GM19240 (cell line): ENCODE data around the gene CDX4.
"Not testable (repeated sequence)": the region's sequence is repeated elsewhere in the genome, so short reads cannot be mapped to it uniquely, and the experiment has no call there.

Experiments used
- DNase-seq: peaks from one replicate; pipeline ENCODE4 v3.0.0; 2011; ENCODE audit warnings: low spot score; ENCODE audit not compliant: insufficient read length

CDX4 gene, protein sequence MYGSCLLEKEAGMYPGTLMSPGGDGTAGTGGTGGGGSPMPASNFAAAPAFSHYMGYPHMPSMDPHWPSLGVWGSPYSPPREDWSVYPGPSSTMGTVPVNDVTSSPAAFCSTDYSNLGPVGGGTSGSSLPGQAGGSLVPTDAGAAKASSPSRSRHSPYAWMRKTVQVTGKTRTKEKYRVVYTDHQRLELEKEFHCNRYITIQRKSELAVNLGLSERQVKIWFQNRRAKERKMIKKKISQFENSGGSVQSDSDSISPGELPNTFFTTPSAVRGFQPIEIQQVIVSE

DNA sequence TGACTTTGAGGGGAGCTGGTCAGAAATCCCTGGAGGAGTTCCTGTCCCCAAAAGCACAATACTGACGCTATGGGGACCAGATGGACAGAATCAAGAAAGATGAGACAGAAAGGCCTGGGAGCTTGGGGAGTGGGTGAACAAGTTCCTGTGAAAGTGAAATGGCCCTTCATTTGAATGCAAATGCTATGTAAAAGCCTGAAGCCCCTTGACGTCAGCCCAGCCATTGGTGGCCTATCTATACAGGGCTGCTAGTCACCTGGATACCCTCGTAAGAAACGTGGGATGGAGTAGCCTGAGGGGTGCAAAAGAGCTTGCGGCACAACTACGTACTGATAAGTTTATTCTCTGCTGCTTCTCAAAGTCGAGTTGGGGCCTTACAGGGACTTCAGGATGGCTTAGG lies at the start of gene CDX4:
TSS of gene CDX4 (plus strand) at position 223 of the 400 bp plus-strand sequence. CDS start 201 bp downstream, outside the sequence.
- DNase-seq: no peak

DNA sequence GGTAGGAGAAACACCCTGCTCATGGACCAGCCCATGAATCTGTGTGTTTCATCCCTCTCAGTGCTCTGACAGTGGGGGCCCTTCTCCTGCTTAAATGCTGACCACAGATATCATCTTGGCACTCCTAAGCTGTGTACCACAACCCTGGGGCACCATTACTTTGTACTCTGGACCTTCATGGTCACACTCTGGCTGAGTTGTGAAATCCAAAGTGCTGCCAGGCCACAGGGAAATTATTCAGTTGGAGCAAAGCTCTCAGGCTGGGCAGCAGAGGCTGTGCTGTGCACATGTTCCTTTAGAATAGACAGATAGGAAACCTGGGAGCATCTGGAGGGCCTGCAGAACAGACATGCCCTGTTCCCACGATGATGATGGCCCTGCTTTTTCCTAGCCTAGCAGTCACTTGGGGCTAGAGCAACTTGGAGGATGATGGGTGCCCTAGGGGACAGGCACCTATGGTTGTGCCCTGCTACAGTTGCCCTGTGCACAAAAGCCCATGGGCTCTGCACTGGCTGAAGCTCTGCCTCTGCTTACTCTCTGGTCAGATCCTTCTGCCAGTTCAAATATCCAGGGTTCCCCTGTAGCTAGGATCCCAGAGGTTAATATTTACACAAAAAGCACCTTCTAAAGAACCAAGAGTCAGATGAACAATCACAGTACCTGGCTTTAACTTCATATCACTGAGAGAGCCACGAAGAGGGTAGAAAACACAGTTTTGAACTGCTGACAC lies 48.5 kb upstream of the CDX4 start:
- no peak for DNase-seq

DNA sequence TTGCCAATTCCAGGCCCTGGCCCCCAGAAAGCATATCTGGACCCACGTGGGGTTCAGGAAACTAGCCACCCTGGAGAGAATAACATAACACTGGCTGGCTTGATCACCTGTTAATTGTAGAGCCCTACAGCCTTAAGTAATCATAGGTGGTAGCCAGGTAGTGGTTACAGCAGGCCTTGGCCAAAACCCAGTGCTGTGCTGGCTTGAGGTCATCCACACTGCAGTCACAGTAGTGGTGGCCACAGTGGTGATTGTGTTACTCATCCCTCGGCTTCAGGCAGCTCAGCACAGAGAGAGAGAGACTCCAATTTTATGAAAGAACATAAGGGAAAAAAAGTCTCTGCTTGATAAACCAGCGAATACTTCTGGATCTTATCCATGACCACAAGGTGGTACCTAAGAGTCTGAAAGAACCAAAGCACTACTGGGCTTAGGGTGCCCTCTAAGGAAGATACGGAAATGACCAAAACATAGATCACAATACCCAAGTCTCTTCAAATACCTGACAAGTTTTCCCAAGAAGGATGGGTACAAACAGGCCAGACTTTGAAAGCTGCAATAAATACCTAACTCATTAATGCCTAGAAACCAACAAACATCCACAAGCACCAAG lies 46.6 kb upstream of the CDX4 start:
- no peak for DNase-seq

DNA sequence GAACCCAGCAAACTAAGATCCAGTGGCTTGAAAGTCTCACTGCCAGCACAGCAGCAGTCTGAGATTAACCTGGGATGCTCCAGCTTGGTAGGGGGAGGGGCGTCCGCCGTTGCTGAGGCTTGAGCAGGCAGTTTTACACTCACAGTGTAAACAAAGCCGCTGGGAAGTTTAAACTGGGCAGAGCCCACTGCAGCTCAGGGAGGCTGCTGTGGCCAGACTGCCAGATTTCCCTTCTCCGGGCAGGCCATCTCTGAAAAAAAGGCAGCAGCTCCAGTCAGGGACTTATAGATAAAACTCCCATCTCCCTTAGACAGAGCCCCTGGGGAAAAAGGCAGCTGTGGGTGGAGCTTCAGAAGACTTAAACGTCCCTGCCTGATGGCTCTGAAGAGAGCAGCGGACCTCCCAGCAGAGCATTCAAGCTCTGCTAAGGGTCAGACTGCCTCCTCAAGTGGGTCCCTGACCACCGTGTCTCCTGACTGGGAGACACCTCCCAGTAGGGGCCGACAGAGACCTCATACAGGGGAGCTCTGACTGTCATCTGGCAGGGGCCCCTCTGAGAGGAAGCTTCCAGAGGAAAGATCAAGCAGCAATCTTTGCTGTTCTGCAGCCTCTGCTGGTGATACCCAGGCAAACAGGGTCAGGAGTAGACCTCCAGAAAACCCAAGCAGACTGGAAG lies 45.1 kb upstream of the CDX4 start:
- DNase-seq: no peak

DNA sequence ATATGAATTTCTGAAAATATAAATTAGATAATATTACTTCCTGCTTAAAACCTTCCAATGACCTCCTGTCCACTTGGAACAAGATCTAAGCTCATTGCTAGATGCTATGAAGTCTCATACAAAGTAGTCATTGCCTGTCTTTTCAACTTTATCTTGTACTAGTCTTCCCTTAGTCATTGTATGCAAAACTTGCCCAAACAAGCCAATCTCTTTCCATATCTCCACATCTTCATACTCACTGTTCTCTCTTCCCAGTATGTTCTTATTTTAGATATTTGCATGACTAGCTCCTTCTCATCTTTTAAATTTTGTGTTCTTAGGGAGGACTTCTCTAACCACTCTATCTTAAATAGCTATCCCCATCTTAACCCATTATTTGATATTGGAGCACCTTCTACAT lies 33.9 kb upstream of the CDX4 start:
- DNase-seq: no peak

DNA sequence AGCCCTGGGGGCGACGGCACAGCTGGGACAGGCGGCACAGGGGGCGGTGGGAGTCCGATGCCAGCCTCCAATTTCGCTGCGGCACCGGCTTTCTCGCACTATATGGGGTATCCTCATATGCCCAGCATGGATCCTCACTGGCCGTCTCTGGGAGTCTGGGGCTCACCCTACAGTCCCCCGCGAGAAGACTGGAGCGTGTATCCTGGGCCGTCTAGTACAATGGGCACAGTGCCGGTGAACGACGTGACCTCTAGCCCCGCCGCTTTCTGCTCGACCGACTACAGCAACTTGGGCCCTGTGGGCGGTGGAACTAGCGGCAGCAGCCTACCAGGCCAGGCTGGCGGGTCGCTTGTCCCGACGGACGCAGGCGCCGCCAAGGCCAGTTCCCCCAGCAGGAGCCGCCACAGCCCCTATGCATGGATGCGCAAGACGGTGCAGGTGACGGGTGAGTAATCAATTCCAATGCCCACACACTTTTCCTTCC lies 500 bp downstream of the CDX4 start:
- no peak for DNase-seq

DNA sequence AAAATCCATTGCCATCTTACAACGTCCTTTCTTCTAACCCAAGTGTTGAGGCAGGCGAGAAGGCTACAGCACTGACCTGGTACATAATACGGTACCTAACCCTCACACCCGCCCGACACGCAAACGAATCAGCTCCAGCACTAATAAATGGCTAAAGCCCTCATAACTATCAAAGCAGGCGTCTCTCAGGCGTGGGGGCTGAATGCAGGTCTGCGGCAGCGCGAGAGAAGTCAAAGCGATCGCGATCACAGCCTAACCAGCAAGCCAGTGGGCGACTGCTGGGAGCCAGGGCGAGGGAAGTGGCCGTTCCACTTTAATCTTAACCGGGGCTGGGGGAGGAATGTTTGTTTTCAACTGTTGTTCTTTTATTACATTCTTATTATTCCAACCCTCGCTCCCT lies 1.5 kb downstream of the CDX4 start:
- DNase-seq: no peak

DNA sequence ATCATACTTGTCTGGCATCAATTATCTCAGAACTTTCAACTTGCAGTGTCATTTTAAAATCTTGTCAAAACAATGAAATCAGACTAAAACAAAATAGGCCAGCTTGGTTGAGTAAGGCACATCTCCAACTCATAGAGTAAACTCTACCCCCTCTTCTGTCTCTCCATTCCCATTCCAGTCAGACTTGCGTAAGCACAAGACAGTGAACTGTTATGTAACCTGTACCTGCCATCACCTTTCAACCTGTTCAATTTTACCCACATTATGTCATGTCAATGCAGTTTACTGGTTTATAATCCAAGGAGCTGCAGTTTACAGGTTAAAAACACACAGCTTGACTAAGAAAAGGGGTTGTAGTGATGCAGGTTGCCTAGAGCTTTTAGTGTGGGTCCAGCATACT lies 8.3 kb downstream of the CDX4 start:
- no peak for DNase-seq

DNA sequence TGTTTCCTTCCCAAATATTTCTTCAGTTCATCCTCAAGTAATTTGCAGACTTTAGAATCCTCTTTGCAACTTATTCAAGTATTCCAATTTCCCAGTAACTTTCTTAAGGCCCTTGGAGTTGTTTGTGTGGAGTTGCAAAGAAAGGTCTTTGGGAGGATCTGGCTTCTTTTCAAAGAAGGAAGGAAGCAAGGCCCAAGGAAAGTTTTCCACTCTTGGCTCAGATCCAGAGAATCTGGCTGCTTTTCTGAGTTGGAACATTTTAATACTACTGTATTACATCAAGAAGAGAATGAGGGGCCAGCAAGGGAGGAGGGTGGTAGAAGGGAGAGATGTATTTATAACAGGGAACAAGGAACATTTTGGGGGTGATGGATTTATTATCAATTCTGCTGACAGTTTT lies 10.5 kb downstream of the CDX4 start:
- DNase-seq: no peak

DNA sequence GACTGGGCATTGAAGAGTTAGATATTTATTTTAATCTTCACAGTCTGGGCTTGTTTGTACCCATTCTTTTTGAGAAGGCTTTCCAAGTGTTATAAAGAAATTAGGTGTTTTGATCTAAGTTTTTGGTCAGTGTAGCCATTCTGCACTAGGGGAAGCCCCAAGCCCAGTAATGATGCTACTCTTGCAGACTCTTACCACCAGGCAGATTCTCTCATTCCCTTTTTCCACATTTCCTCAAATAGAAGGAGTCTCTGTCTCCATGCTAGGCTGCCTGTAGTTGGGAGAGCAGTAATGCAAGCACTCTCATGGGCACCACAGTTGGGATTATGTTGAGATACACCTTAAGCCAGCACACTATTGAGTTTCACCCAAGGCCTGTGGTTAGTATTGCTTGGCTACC lies 21.5 kb downstream of the CDX4 start:
- DNase-seq: no peak

DNA sequence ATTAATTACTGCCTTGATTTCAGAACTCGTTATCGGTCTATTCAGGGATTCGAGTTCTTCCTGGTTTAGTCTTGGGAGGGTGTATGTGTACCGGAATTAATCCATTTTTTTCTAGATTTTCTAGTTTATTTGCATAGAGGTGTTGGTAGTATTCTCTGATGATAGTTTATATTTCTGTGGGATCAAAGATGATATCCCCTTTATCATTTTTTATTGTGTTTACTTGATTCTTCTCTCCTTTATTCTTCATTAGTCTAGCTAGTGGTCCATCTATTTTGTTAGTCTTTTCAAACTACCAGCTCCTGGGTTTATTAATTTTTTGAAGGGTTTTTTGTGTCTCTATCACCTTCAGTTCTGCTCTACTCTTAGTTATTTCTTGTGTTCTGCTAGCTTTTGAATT lies 32.1 kb downstream of the CDX4 start:
- DNase-seq: no peak

DNA sequence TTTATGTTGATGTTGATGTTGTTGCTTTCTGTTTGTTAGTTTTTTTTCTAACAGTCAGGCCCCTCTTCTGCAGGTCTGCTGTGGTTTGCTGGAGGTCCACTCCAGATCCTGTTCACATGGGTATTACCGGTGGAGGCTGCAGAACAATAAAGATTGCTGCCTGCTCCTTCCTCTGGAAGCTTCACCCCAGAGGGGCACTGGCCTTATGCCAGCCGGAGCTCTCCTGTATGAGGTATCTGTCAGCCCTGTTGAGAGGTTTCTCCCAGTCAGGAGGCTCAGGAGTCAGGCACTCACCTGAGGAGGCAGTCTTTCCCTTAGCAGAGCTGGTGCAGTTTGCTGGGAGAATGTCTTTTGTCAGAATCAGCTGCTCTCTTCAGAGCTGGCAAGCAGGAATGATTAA lies 34.7 kb downstream of the CDX4 start:
- DNase-seq: no peak

DNA sequence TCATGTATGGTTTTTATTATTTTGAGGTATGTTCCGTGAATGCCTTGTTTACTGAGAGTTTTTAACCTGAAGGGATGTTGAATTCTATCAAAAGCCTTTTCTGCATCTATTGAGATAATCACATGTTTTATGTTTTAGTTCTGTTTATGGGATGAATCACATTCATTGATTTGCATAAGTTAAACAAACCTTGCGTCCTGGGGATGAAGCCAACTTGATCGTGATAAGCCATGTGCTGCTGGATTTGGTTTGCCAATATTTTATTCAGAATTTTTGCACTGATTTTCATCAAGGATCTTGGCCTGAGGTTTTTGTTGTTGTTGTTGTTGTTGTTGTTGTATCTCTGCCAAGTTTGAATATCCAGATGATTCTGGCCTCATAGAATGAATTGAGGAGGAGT lies 43.8 kb downstream of the CDX4 start:
- no peak for DNase-seq

DNA sequence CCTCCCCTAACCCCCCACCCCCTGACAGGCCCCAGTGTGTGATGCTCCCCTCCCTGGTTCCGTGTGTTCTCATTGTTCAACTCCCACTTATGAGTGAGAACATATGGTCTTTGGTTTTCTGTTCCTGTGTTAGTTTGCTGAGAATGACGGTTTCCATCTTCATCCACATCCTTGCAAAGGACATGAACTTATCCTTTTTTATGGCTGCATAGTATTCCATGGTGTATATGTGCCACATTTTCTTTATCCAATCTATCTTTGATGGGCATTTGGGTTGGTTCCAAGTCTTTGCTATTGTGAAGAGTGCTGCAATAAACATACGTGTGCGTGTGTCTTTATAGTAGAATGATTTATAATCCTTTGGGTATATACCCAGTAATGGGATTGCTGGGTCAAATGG lies 45.3 kb downstream of the CDX4 start:
- DNase-seq: not testable (repeated sequence)
